Progenitor cell of endocrine pancreas (in vitro differentiated cells): ENCODE results near the gene CDK4. TPM values are rescaled to one million over a fixed set of nuclear protein-coding genes. Genes with fewer than 3 reads are reported as not detected.

Experiments
- DNase-seq: peaks from one replicate; pipeline ENCODE4 v3.0.0; 2021; ENCODE audit warnings: low spot score; ENCODE audit not compliant: unreplicated experiment
- H3K27ac Mint-ChIP-seq: 2 replicates; pipeline ENCODE4 v1.8.0; 2021; ENCODE audit warnings: mild to moderate bottlenecking, moderate library complexity, mixed read lengths
- H3K27me3 Mint-ChIP-seq: 2 replicates; pipeline ENCODE4 v1.8.0; 2021; ENCODE audit warnings: mixed read lengths
- H3K36me3 Mint-ChIP-seq: 2 replicates; pipeline ENCODE4 v1.8.0; 2022; ENCODE audit warnings: mixed read lengths; ENCODE audit not compliant: insufficient read depth
- H3K4me1 Mint-ChIP-seq: 2 replicates; pipeline ENCODE4 v1.8.0; 2021; ENCODE audit warnings: low read depth, mixed read lengths
- H3K4me3 Mint-ChIP-seq: 2 replicates; pipeline ENCODE4 v1.8.0; 2021; ENCODE audit warnings: low read depth, mild to moderate bottlenecking, moderate library complexity, mixed read lengths
- H3K9me3 Mint-ChIP-seq: 2 replicates; pipeline ENCODE4 v1.8.0; 2021; ENCODE audit warnings: low read depth, mixed read lengths
- total RNA-seq: library from RNA; stranded (reverse); gene quantifications from 2 replicates; pipeline ENCODE4 v1.2.1, GENCODE V29; 2021
- TF ChIP-seq, protein P1 (sequence below): fragments of 200-600 bp; sonication (generic); IDR thresholded peaks from one replicate; pipeline ENCODE4 v1.5.0; 2021; ENCODE audit warnings: antibody characterized with exemption, mild to moderate bottlenecking; ENCODE audit not compliant: unreplicated experiment

Gene CDK4
- total RNA-seq, 1 donor from 2014 or later, result 208 TPM

DNA sequence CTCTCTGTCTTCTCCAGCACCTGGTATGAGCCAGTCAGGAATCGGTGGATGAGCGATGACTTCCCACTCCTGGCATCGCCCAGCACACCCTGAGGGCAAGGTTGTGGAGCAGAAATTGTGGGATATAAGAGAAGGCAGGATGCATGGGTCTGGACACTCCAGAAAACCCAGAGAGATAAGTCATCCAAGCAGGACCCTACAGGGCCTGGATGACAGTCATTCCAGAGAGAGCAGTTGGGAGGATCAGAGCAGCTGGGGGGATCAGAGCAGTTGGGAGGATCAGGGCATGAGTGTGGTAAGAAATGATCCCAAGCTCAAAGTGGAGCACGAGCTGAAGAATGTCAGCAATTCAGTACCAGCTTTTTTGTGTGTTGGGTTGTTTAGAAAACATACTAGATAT is 17.5 kb downstream of the CDK4 start:
- Mint-ChIP-seq H3K27ac (no peak overlapping the region), H3K36me3 (no peaks in the 10 kb centered on the region), H3K9me3 (no peaks in the 10 kb centered on the region), H3K4me3 (no peak overlapping the region), H3K27me3 (peaks cover 81% of the 10 kb centered on the region), H3K4me1 (peaks cover 21% of the 10 kb centered on the region)
- TF ChIP-seq, protein P1, sequence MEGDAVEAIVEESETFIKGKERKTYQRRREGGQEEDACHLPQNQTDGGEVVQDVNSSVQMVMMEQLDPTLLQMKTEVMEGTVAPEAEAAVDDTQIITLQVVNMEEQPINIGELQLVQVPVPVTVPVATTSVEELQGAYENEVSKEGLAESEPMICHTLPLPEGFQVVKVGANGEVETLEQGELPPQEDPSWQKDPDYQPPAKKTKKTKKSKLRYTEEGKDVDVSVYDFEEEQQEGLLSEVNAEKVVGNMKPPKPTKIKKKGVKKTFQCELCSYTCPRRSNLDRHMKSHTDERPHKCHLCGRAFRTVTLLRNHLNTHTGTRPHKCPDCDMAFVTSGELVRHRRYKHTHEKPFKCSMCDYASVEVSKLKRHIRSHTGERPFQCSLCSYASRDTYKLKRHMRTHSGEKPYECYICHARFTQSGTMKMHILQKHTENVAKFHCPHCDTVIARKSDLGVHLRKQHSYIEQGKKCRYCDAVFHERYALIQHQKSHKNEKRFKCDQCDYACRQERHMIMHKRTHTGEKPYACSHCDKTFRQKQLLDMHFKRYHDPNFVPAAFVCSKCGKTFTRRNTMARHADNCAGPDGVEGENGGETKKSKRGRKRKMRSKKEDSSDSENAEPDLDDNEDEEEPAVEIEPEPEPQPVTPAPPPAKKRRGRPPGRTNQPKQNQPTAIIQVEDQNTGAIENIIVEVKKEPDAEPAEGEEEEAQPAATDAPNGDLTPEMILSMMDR, result no peak
- no peak for DNase-seq

DNA sequence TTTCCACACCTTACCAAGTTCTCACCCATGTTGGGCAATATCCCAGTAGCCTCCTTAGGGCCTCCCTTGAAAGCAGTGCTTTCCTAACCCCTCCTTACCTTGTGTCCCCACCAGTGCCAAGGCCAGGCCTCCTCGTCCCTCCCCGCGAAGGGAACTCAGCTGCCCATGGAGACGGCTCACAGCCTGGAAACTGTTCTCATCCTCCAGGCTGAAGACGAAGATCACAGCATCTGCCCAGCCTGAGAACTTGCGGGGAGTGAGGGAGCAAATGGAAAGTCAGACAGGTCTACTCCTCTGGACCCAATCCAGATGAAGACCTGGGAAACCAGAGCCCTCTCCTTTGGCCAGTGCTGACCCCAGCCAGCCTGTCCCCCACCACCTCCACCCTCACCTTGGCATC is 18.2 kb downstream of the CDK4 start:
- peaks cover 19% of the 10 kb centered on the region for H3K4me1 Mint-ChIP-seq
- H3K27me3 Mint-ChIP-seq, result peaks cover 81% of the 10 kb centered on the region
- no peak overlapping the region for H3K4me3 Mint-ChIP-seq
- no peak overlapping the region for H3K27ac Mint-ChIP-seq
- no peak for DNase-seq
- TF ChIP-seq, protein P1, result no peak
- no peaks in the 10 kb centered on the region for H3K36me3 Mint-ChIP-seq
- H3K9me3 Mint-ChIP-seq, result no peaks in the 10 kb centered on the region

DNA sequence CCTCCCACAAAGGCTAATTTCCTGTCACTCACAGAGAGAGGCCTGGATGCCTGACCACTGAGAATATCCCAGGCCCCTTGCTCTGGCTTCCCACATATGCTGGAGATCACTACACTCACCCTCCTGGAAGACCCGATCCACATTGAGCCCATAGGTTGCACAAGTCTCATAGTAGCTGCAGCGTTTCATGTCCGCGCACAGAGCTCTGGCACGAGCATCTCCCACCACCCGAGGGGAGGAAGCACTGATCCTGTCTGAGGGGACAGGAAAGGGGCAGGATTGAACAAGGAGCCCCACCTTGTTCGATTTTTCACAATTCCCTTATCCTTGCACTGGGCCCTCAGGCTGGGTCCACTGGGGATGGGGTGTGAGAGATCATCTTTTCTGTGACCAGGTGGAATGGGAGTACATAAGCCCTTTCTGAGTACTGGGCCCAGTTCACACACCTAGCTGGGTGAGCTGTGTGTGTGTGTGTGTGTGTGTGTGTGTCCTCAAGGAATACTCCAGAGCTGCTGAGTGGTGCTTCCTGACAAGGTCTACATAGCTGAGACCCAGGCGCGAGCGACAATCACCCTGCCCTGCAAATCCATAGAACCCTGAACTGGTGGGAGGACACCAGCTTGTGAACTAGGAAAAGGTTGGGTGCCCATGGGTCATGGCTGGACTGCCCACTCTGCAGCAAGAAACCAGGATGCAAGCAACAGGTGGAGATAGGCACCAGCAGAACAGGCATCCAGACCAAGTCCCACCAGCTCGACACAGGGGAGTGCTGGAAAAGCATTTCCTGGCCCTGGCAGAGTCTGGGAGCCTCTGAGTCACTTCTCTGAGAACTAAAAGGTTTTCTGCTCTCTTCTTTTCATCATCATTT is 19.1 kb downstream of the CDK4 start:
- Mint-ChIP-seq H3K27ac (no peak overlapping the region), H3K4me1 (peaks cover 17% of the 10 kb centered on the region), H3K27me3 (peaks cover 88% of the 10 kb centered on the region), H3K4me3 (no peak overlapping the region), H3K36me3 (no peaks in the 10 kb centered on the region), H3K9me3 (no peaks in the 10 kb centered on the region)
- TF ChIP-seq, protein P1, result no peak
- DNase-seq, result no peak

DNA sequence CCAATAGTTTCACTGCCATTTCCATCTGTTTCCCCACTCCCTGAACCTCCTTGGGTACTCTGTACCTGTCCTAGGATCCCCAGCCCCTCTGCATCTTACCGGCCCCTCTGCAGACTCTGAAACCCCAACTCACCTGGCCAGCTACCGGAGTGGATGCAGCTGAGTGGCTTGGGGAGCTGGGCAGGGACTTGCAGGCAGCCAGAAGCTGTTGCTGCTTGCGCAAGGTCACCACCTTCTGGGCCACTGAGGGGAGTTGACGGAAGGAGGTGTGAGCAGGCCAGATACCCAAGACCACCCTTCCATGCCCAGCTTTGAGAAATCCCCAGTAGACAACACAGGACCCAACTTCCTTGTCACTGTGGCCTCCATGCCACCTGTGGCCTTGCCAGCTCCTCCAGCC is 19.8 kb downstream of the CDK4 start:
- Mint-ChIP-seq H3K27ac (no peak overlapping the region), H3K36me3 (no peaks in the 10 kb centered on the region), H3K9me3 (no peaks in the 10 kb centered on the region), H3K4me1 (peaks cover 20% of the 10 kb centered on the region), H3K27me3 (peaks cover 95% of the 10 kb centered on the region), H3K4me3 (no peak overlapping the region)
- TF ChIP-seq, protein P1, result no peak
- no peak for DNase-seq

DNA sequence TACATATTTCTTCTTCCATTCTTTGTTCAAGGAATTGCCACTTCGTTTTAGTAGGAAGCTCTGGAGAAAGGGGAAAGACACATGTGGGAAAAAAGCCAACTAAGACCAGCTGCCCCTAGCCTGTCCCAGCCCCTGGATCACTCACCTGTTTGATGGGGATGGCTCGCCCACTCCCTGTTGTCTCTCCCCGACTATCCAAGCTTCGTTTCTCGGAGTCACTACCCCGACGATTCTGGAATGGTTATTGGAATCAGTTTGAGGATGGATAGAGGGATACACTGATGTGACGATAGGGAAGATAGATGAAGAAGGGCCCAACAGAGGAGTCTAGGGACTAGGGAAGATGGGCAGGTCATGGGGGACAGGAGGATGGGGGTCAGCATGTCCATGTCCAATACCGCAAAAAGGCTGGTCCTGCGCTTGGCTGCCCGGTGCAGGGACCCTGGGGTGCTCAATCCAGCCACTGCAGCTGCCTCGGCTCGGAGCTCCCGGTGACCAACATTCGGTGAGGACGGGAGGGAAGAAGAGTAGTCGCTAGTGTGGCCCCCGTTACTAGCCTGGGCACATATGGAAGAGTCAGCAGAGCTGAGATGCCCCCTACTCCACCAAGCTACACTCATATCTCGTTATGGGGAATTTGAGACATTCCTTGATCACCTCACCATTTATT is 20.6 kb downstream of the CDK4 start:
- H3K27me3 Mint-ChIP-seq, result peaks cover 95% of the 10 kb centered on the region
- no peak overlapping the region for H3K4me3 Mint-ChIP-seq
- H3K27ac Mint-ChIP-seq, result no peak overlapping the region
- H3K36me3 Mint-ChIP-seq, result no peaks in the 10 kb centered on the region
- DNase-seq, result no peak
- TF ChIP-seq, protein P1, result no peak
- H3K4me1 Mint-ChIP-seq, result peaks cover 16% of the 10 kb centered on the region
- H3K9me3 Mint-ChIP-seq, result no peaks in the 10 kb centered on the region
